Gastroesophageal sphincter (tissue), 4 donors: ENCODE data around the gene QPRT. TPM values are rescaled to one million over a fixed set of nuclear protein-coding genes. Genes with fewer than 3 reads are reported as not detected.
"Not testable (repeated sequence)": the region's sequence is repeated elsewhere in the genome, so short reads cannot be mapped to it uniquely, and the experiment has no call there.

Source experiments
- ATAC-seq: fragments of 150-250 bp; one replicate; pipeline ENCODE4 v1.9.1; 2016; ENCODE audit warnings: mild to moderate bottlenecking, moderate library complexity
- H3K27ac ChIP-seq, 4 donors: fragments of 200-600 bp; sonication (generic) in 3 of 4; 1 replicate in 3 of 4; 2 replicates in 1 of 4; pipeline ENCODE4 v1.5.1; 2016 to 2019
- H3K27me3 ChIP-seq: fragments of 200-600 bp; sonication (generic); one replicate; pipeline ENCODE4 v1.5.1; 2019
- H3K36me3 ChIP-seq, 2 donors: fragments of 200-600 bp; sonication (generic); one replicate each; pipeline ENCODE4 v1.5.1; 2019; ENCODE audit warnings: control low read depth in 1 of 2
- H3K4me1 ChIP-seq, 3 donors: fragments of 200-600 bp; sonication (generic); 1 replicate in 2 of 3; 2 replicates in 1 of 3; pipeline ENCODE4 v1.5.1; 2016 to 2019; ENCODE audit warnings: control low read depth in 2 of 3
- H3K4me3 ChIP-seq, 2 donors: fragments of 200-600 bp; sonication (generic); one replicate each; pipeline ENCODE4 v1.5.1; 2019; ENCODE audit warnings: mild to moderate bottlenecking in 1 of 2, moderate library complexity in 1 of 2
- H3K9me3 ChIP-seq, 3 donors: fragments of 200-600 bp; sonication (generic); one replicate each; pipeline ENCODE4 v1.5.1; 2017 to 2019; ENCODE audit warnings: control low read depth in 2 of 3
- CTCF ChIP-seq, 4 experiments: fragments of 200-600 bp in 2 of 4; fragments of 450-650 bp in 2 of 4; sonication (generic) in 1 of 4; IDR thresholded peaks; one replicate each; pipeline ENCODE4 v1.5.1; 2017 to 2019; ENCODE audit warnings: antibody characterized with exemption in 4 of 4, mild to moderate bottlenecking in 2 of 4, moderate library complexity in 2 of 4
- EP300 ChIP-seq: sonication (generic); formaldehyde crosslinking; IDR thresholded peaks from one replicate; pipeline ENCODE4 v1.6.1; 2017; ENCODE audit warnings: antibody characterized with exemption, mild to moderate bottlenecking
- POLR2A ChIP-seq, 2 donors: fragments of 450-650 bp; IDR thresholded peaks; one replicate each; pipeline ENCODE4 v1.6.1; 2017; ENCODE audit warnings: antibody characterized with exemption in 2 of 2, mild to moderate bottlenecking in 2 of 2, moderate library complexity in 1 of 2
- POLR2AphosphoS5 ChIP-seq: sonication (generic); formaldehyde crosslinking; IDR thresholded peaks from one replicate; pipeline ENCODE4 v1.6.1; 2017; ENCODE audit warnings: antibody characterized with exemption
- WGBS, 2 donors: methylation state at CpG; one replicate each; pipeline ENCODE4 v1.1.5; 2018; ENCODE audit warnings: low coverage in 1 of 2; 5-methylcytosine and 5-hydroxymethylcytosine counted together
- total RNA-seq, 4 donors: library from RNA; depleted of rRNA; stranded (reverse); fragments of >200 nt; gene quantifications; one replicate each; pipeline ENCODE4 v1.1.0, GENCODE V29; 2016

QPRT gene
- total RNA-seq, 4 donors from 2014 or later = 0.62 to 6.7 (median 4.3) TPM

DNA sequence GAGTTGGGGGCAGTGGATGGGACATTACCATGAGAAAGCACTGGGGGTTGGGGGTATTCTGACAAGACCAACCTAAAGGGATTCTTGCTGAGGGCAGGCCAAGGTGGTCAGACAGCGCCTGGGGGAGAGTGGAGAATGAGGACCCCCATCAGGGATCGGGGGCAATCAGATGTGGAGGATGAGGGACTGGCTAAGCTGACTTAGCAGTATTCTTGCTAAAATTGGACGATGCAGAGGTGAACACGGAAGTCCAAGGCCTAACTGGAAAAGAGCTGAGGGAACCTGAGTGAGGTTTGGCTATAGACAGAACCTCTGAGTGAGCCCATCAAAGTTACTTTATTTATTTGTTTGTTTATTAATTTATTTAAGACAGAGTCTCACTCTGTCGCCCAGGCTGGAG is 9.2 kb downstream of the QPRT start:
- ATAC-seq = no peak
- H3K27me3 ChIP-seq = no peaks in the 10 kb centered on the region
- H3K27ac ChIP-seq = no peak overlapping the region
- WGBS, 2 donors = 88 to 100% methylated on average over 1 to 5 of the region's 5 CpGs
- H3K4me1 ChIP-seq = no peaks in the 10 kb centered on the region
- no peaks in the 10 kb centered on the region for H3K36me3 ChIP-seq
- no peak for TF ChIP-seq CTCF (IDR thresholded peaks at IDR 0.05)
- TF ChIP-seq POLR2AphosphoS5 = no peak
- no peak for TF ChIP-seq EP300
- no peak for TF ChIP-seq POLR2A (IDR thresholded peaks at IDR 0.05)
- H3K4me3 ChIP-seq = no peak overlapping the region
- H3K9me3 ChIP-seq = no peaks in the 10 kb centered on the region

- not testable (repeated sequence) for H3K4me1 ChIP-seq, H3K9me3 ChIP-seq, H3K36me3 ChIP-seq, ATAC-seq, H3K27ac ChIP-seq, H3K4me3 ChIP-seq, H3K27me3 ChIP-seq
- WGBS, 2 donors = 95 to 96% methylated on average over 10 to 19 of the region's 23 CpGs
These were observed 10.7 kb downstream of the QPRT start for GRCh38 chr16:29689490-29690351.

- not testable (repeated sequence) for H3K4me1 ChIP-seq, H3K27ac ChIP-seq, H3K36me3 ChIP-seq, ATAC-seq, H3K4me3 ChIP-seq, H3K9me3 ChIP-seq, H3K27me3 ChIP-seq
- 98% methylated on average over 21 to 26 of the region's 26 CpGs for WGBS, 2 donors
These were observed 13.6 kb downstream of the QPRT start for GRCh38 chr16:29692606-29693005.

- Histone ChIP-seq H3K36me3 (no peaks in the 10 kb centered on the region), H3K27ac (no peak overlapping the region), H3K9me3 (no peaks in the 10 kb centered on the region), H3K4me1 (no peaks in the 10 kb centered on the region), H3K27me3 (no peaks in the 10 kb centered on the region), H3K4me3 (no peak overlapping the region)
- TF ChIP-seq POLR2A (IDR thresholded peaks at IDR 0.05) (no peak), POLR2AphosphoS5 (no peak), EP300 (no peak), CTCF (IDR thresholded peaks at IDR 0.05) (no peak)
- 80 to 92% methylated on average over 4 to 5 of the region's 41 CpGs for WGBS, 2 donors
- ATAC-seq = no peak
These were observed 15.6 kb downstream of the QPRT start for GRCh38 chr16:29694384-29695195.

GRCh38 chr16:29695675-29696074 is 16.7 kb downstream of the QPRT start:
- H3K9me3 ChIP-seq, H3K27ac ChIP-seq, H3K4me3 ChIP-seq, H3K36me3 ChIP-seq, H3K4me1 ChIP-seq, ATAC-seq, H3K27me3 ChIP-seq: not testable (repeated sequence)
- WGBS, 2 donors = 89 to 100% methylated on average over 1 to 3 of the region's 3 CpGs

- no peak overlapping the region for H3K27ac ChIP-seq
- no peak overlapping the region for H3K4me3 ChIP-seq
- H3K27me3 ChIP-seq = no peaks in the 10 kb centered on the region
- no peak for ATAC-seq
- no peaks in the 10 kb centered on the region for H3K9me3 ChIP-seq
- no peak for TF ChIP-seq EP300
- no peak for TF ChIP-seq POLR2AphosphoS5
- TF ChIP-seq POLR2A (IDR thresholded peaks at IDR 0.05) = no peak
- no peak for TF ChIP-seq CTCF (IDR thresholded peaks at IDR 0.05)
- peaks cover 0 to 5% (median 0%) of the 10 kb centered on the region in 3 donors for H3K4me1 ChIP-seq
- no peaks in the 10 kb centered on the region for H3K36me3 ChIP-seq
- WGBS, 2 donors = no CpG with 5 or more reads among the region's 21 CpGs
These were observed 17.9 kb downstream of the QPRT start for GRCh38 chr16:29696881-29697331.
